ENCODE measurements around the gene KLHL29. TPM values are rescaled to one million over a fixed set of nuclear protein-coding genes. Genes with fewer than 3 reads are reported as not detected.

The KLHL29 gene
- total and polyA plus RNA-seq, 2 donors, result 1.4 to 2.9 TPM

DNA sequence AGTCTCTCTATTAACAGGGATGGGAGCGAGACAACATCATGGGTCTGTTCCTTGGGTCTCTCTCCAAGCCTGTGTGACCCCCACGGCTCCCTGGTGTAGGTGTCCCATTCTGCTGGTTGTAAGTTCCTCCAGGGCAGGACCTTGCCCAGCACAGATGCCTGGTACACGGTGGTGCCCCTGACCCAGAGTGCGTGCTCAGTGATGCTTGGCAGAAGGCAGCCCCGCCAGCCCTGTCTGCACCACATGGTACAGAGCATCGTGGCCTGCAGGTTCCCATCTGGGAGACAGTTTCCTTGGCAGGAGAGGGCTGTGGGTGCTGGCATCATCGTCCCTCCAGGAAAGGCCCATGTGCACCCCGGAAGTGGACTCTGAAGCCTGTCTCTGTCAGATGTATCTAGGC, 249.0 kb downstream of the KLHL29 start:
- Histone ChIP-seq H3K36me3 (ENCODE audit: control insufficient read depth in 2 of 2, insufficient read depth in 2 of 2, low read length in 1 of 2) (no peaks in the 10 kb centered on the region), H3K4me3 (ENCODE audit: low read length in 2 of 2) (no peak overlapping the region), H3K4me1 (ENCODE audit: control insufficient read depth in 2 of 2, insufficient read depth in 2 of 2, low read length in 2 of 2) (peaks cover 0 to 9% of the 10 kb centered on the region in 2 donors), H3K27ac (ENCODE audit: low read depth in 1 of 2, low read length in 1 of 2) (no peak overlapping the region), H3K9me3 (ENCODE audit: control insufficient read depth in 2 of 2, insufficient read depth in 1 of 2, low read length in 1 of 2) (no peaks in the 10 kb centered on the region), H3K27me3 (ENCODE audit: control insufficient read depth in 2 of 2, insufficient read depth in 1 of 2, low read length in 1 of 2) (peaks cover 0 to 12% of the 10 kb centered on the region in 2 donors)
- 97% methylated on average over 8 of the region's 8 CpGs for WGBS
- DNase-seq (ENCODE audit: low read depth in 6 of 9, low spot score in 9 of 9), result no peak

DNA sequence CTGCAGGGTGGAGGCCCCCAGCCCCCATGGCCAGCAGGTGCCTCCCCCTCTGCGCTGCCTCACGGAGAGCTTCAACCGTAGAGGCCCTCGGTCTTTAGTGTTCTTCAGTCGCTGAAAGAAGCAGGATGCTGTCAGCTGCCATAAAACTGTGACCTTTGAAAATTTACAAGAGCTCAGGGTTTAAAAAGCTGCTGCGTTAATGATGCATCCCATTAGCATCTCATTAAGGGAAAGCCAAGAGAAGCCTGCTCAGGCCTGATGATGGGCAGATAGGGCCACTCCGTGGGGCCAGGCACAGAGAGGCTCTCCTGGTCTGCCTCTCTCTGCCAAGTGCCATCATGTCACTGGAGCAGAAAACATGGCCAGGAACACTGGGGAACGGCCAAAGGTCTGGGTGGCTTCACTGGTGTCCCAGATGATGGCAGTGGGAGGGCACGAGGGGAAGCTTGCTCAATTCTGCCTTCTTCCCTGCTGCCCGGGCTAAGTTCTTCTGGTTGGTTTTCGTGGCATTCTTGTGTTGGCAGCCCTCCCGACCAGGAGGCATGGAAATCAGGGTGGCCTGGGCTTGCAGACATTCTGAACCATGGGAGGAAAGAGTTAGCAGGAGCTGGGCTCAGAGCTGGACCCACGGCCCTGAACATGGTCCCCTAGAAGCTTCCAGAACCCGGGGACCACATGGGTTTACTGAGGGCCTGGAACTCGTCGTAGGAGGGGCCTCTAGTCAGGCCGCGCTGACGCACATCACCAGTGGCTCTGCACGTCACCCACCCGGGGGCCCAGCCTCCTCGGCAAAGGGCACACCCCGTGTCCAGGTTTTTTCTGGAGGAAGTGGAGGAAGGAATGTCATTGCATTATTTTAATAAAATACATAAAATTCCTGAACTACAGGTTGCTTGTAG, 250.7 kb downstream of the KLHL29 start:
- DNase-seq (ENCODE audit: low read depth in 6 of 9, low spot score in 9 of 9), result no peak
- H3K27ac ChIP-seq (ENCODE audit: low read depth in 1 of 2, low read length in 1 of 2), result no peak overlapping the region
- 94% methylated on average over 23 of the region's 23 CpGs for WGBS

DNA sequence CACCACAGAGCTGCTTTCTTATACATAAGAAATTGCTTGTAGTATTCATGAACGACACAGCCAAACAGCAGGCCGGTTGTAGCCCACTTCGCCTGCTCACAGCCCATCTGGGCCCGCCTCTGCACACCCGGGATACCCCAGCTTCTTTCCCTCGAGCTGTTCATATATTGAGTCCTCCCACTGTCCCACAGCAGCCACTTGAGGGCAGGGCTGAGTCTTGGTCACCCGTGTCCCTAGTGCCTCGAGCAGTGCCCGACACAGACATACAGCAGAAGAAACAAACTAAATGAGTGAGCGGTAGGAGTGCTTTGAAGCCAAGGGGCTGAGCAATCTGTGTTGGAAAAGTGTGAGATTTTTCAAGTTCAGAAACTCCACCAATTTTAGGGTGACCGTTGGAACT, 251.4 kb downstream of the KLHL29 start:
- WGBS, result 88% methylated on average over 11 of the region's 11 CpGs
- DNase-seq (ENCODE audit: low read depth in 6 of 9, low spot score in 9 of 9), result no peak
- H3K36me3 ChIP-seq (ENCODE audit: control insufficient read depth in 2 of 2, insufficient read depth in 2 of 2, low read length in 1 of 2), result no peaks in the 10 kb centered on the region
- H3K9me3 ChIP-seq (ENCODE audit: control insufficient read depth in 2 of 2, insufficient read depth in 1 of 2, low read length in 1 of 2), result no peaks in the 10 kb centered on the region
- H3K4me1 ChIP-seq (ENCODE audit: control insufficient read depth in 2 of 2, insufficient read depth in 2 of 2, low read length in 2 of 2), result no peaks in the 10 kb centered on the region
- no peak overlapping the region for H3K4me3 ChIP-seq (ENCODE audit: low read length in 2 of 2)
- H3K27ac ChIP-seq (ENCODE audit: low read depth in 1 of 2, low read length in 1 of 2), result no peak overlapping the region
- peaks cover 0 to 3% of the 10 kb centered on the region in 2 donors for H3K27me3 ChIP-seq (ENCODE audit: control insufficient read depth in 2 of 2, insufficient read depth in 1 of 2, low read length in 1 of 2)

More for the DNA sequence above, 250.7 kb downstream of the KLHL29 start:
- no peaks in the 10 kb centered on the region for H3K36me3 ChIP-seq (ENCODE audit: control insufficient read depth in 2 of 2, insufficient read depth in 2 of 2, low read length in 1 of 2)
- H3K9me3 ChIP-seq (ENCODE audit: control insufficient read depth in 2 of 2, insufficient read depth in 1 of 2, low read length in 1 of 2), result no peaks in the 10 kb centered on the region
- no peak overlapping the region for H3K4me3 ChIP-seq (ENCODE audit: low read length in 2 of 2)
- no peaks in the 10 kb centered on the region for H3K4me1 ChIP-seq (ENCODE audit: control insufficient read depth in 2 of 2, insufficient read depth in 2 of 2, low read length in 2 of 2)
- peaks cover 0 to 3% of the 10 kb centered on the region in 2 donors for H3K27me3 ChIP-seq (ENCODE audit: control insufficient read depth in 2 of 2, insufficient read depth in 1 of 2, low read length in 1 of 2)

GRCh38 chr2:23637011-23637778, 252.2 kb downstream of the KLHL29 start:
- WGBS, result 88% methylated on average over 14 of the region's 14 CpGs
- no peak for DNase-seq (ENCODE audit: low read depth in 6 of 9, low spot score in 9 of 9)
- H3K4me3 ChIP-seq (ENCODE audit: low read length in 2 of 2), result no peak overlapping the region
- peaks cover 0 to under 1% of the 10 kb centered on the region in 2 donors for H3K9me3 ChIP-seq (ENCODE audit: control insufficient read depth in 2 of 2, insufficient read depth in 1 of 2, low read length in 1 of 2)
- H3K4me1 ChIP-seq (ENCODE audit: control insufficient read depth in 2 of 2, insufficient read depth in 2 of 2, low read length in 2 of 2), result no peaks in the 10 kb centered on the region
- H3K36me3 ChIP-seq (ENCODE audit: control insufficient read depth in 2 of 2, insufficient read depth in 2 of 2, low read length in 1 of 2), result no peaks in the 10 kb centered on the region
- no peak overlapping the region for H3K27ac ChIP-seq (ENCODE audit: low read depth in 1 of 2, low read length in 1 of 2)
- peaks cover 0 to 3% of the 10 kb centered on the region in 2 donors for H3K27me3 ChIP-seq (ENCODE audit: control insufficient read depth in 2 of 2, insufficient read depth in 1 of 2, low read length in 1 of 2)

DNA sequence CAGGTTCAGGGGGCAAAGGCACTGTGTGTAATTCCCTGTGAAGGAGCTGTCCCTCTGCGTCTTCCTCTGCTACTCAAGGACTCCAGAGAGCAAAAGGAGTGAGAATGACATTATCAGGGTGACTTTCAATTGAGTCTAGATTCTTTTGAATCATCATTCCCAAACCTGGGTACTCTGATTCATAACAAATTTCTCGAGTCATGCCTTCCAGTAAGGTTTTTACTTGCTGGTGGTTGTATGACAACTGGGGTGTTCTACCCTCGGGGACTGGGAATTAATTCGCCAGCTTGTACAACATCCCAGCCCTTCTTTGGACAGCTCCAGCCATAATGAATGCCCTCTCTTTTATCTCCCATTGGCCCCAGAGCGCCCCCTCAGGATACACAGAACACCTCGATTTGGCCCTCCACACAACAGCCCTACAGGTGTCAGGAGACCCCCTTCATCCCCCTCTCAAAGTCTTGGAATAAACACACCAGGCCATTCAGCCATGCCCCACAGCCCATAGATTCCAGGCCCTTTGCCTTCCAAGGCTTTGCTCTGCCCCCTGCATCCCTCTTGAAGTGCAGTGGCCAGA, 254.5 kb downstream of the KLHL29 start:
- Histone ChIP-seq H3K36me3 (ENCODE audit: control insufficient read depth in 2 of 2, insufficient read depth in 2 of 2, low read length in 1 of 2) (no peaks in the 10 kb centered on the region), H3K4me3 (ENCODE audit: low read length in 2 of 2) (no peak overlapping the region), H3K9me3 (ENCODE audit: control insufficient read depth in 2 of 2, insufficient read depth in 1 of 2, low read length in 1 of 2) (peaks cover 0 to 10% of the 10 kb centered on the region in 2 donors), H3K4me1 (ENCODE audit: control insufficient read depth in 2 of 2, insufficient read depth in 2 of 2, low read length in 2 of 2) (peaks cover 0 to 2% of the 10 kb centered on the region in 2 donors), H3K27me3 (ENCODE audit: control insufficient read depth in 2 of 2, insufficient read depth in 1 of 2, low read length in 1 of 2) (peaks cover 0 to 3% of the 10 kb centered on the region in 2 donors), H3K27ac (ENCODE audit: low read depth in 1 of 2, low read length in 1 of 2) (no peak overlapping the region)
- WGBS, result 94% methylated on average over 6 of the region's 6 CpGs
- no peak for DNase-seq (ENCODE audit: low read depth in 6 of 9, low spot score in 9 of 9)

DNA sequence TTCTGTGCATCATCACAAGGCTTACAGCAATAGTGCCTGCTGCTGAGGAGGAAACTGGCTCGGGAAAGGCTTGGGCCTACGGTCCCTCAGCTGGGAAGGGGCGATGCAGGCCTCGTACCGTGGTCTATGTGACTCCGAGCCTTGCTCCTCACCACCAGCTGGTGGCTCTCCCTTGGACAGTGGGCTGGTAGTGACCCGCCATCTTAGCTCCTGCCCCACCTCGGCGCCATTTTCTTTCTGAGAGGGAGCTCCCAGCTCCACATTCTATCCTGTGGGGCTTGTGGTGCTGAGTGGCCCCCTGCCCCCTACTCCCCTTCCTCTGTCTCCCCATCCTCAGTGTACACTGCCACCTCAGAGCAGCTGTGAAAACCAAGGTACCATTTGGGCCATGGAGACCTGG, 255.7 kb downstream of the KLHL29 start:
- Histone ChIP-seq H3K27ac (ENCODE audit: low read depth in 1 of 2, low read length in 1 of 2) (no peak overlapping the region), H3K36me3 (ENCODE audit: control insufficient read depth in 2 of 2, insufficient read depth in 2 of 2, low read length in 1 of 2) (no peaks in the 10 kb centered on the region)

GRCh38 chr2:23642516-23642915, 257.5 kb downstream of the KLHL29 start:
- Histone ChIP-seq H3K4me3 (ENCODE audit: low read length in 2 of 2) (no peak overlapping the region), H3K4me1 (ENCODE audit: control insufficient read depth in 2 of 2, insufficient read depth in 2 of 2, low read length in 2 of 2) (peaks cover 0 to 4% of the 10 kb centered on the region in 2 donors), H3K27me3 (ENCODE audit: control insufficient read depth in 2 of 2, insufficient read depth in 1 of 2, low read length in 1 of 2) (no peaks in the 10 kb centered on the region), H3K9me3 (ENCODE audit: control insufficient read depth in 2 of 2, insufficient read depth in 1 of 2, low read length in 1 of 2) (peaks cover 0 to 10% of the 10 kb centered on the region in 2 donors), H3K27ac (ENCODE audit: low read depth in 1 of 2, low read length in 1 of 2) (no peak overlapping the region), H3K36me3 (ENCODE audit: control insufficient read depth in 2 of 2, insufficient read depth in 2 of 2, low read length in 1 of 2) (no peaks in the 10 kb centered on the region)
- DNase-seq (ENCODE audit: low read depth in 6 of 9, low spot score in 9 of 9), result no peak
- 96% methylated on average over 24 of the region's 24 CpGs for WGBS

More for the DNA sequence above, 255.7 kb downstream of the KLHL29 start:
- WGBS, result over 99% methylated on average over 9 of the region's 9 CpGs
- Histone ChIP-seq H3K4me1 (ENCODE audit: control insufficient read depth in 2 of 2, insufficient read depth in 2 of 2, low read length in 2 of 2) (peaks cover 0 to 4% of the 10 kb centered on the region in 2 donors), H3K27me3 (ENCODE audit: control insufficient read depth in 2 of 2, insufficient read depth in 1 of 2, low read length in 1 of 2) (peaks cover 0 to 3% of the 10 kb centered on the region in 2 donors), H3K4me3 (ENCODE audit: low read length in 2 of 2) (no peak overlapping the region), H3K9me3 (ENCODE audit: control insufficient read depth in 2 of 2, insufficient read depth in 1 of 2, low read length in 1 of 2) (peaks cover 0 to 10% of the 10 kb centered on the region in 2 donors)
- DNase-seq (ENCODE audit: low read depth in 6 of 9, low spot score in 9 of 9), result no peak

- no peak overlapping the region for H3K27ac ChIP-seq (ENCODE audit: low read depth in 1 of 2, low read length in 1 of 2)
- no peaks in the 10 kb centered on the region for H3K27me3 ChIP-seq (ENCODE audit: control insufficient read depth in 2 of 2, insufficient read depth in 1 of 2, low read length in 1 of 2)
- H3K4me1 ChIP-seq (ENCODE audit: control insufficient read depth in 2 of 2, insufficient read depth in 2 of 2, low read length in 2 of 2), result peaks cover 0 to 4% of the 10 kb centered on the region in 2 donors
- H3K4me3 ChIP-seq (ENCODE audit: low read length in 2 of 2), result no peak overlapping the region
- H3K36me3 ChIP-seq (ENCODE audit: control insufficient read depth in 2 of 2, insufficient read depth in 2 of 2, low read length in 1 of 2), result no peaks in the 10 kb centered on the region
- DNase-seq (ENCODE audit: low read depth in 6 of 9, low spot score in 9 of 9), result peak in 1 of 9 donors; percentile 13
- peaks cover 0 to 10% of the 10 kb centered on the region in 2 donors for H3K9me3 ChIP-seq (ENCODE audit: control insufficient read depth in 2 of 2, insufficient read depth in 1 of 2, low read length in 1 of 2)
- WGBS, result 89% methylated on average over 10 of the region's 10 CpGs
These were observed 260.3 kb downstream of the KLHL29 start for GRCh38 chr2:23645230-23645808.

All from thymus (tissue), 11 donors.